ENCODE measurements around the gene PALMD. TPM values are rescaled to one million over a fixed set of nuclear protein-coding genes. Genes with fewer than 3 reads are reported as not detected.

Gene PALMD
- total RNA-seq, 1 experiment from 2014 or later = not detected

- Mint-ChIP-seq H3K27ac (no peak overlapping the region), H3K4me1 (peaks cover 9 to 10% of the 10 kb centered on the region in 2 experiments), H3K27me3 (ENCODE audit: low read depth) (no peaks in the 10 kb centered on the region), H3K36me3 (ENCODE audit: insufficient read depth in 1 of 3, low read depth in 3 of 3) (no peaks in the 10 kb centered on the region), H3K9me3 (no peaks in the 10 kb centered on the region), H3K4me3 (no peak overlapping the region)
- H3K4ac ChIP-seq (ENCODE audit: low read depth, low read length) = no peak overlapping the region
- no peak overlapping the region for H2BK120ac ChIP-seq (ENCODE audit: low read depth, low read length, poor library complexity, severe bottlenecking)
- H4K20me1 ChIP-seq (ENCODE audit: control insufficient read depth, insufficient read depth, insufficient read length) = no peaks in the 10 kb centered on the region
- H3K4me2 ChIP-seq (ENCODE audit: insufficient read depth, insufficient read length, low read length) = no peak overlapping the region
- H4K8ac ChIP-seq (replicated peaks; ENCODE audit: insufficient read length, low read depth, low read length) = no peak overlapping the region
- H2AK5ac ChIP-seq (ENCODE audit: insufficient read length, low read length) = no peak overlapping the region
- no peak overlapping the region for H3K14ac ChIP-seq (ENCODE audit: insufficient read depth, low read length)
- no peak for TF ChIP-seq CTCF (conservative IDR thresholded peaks at IDR 0.05)
- H2BK20ac ChIP-seq (ENCODE audit: low read depth, low read length, poor library complexity, severe bottlenecking) = no peak overlapping the region
- H4K5ac ChIP-seq (ENCODE audit: insufficient read length, low read depth, low read length) = no peak overlapping the region
- H2BK5ac ChIP-seq (ENCODE audit: insufficient read length, low read length) = no peak overlapping the region
- no peaks in the 10 kb centered on the region for H3K4me1 ChIP-seq (ENCODE audit: insufficient read depth, low read length)
- H2AFZ ChIP-seq (ENCODE audit: low read length) = no peak overlapping the region
- H3K9ac ChIP-seq (ENCODE audit: extremely low read depth, insufficient read length, low read length) = no peak overlapping the region
- no peak overlapping the region for H3K56ac ChIP-seq (ENCODE audit: insufficient read length, low read depth, low read length)
- no peak overlapping the region for H3K23ac ChIP-seq (ENCODE audit: insufficient read length, low read depth, low read length)
- H3K27me3 ChIP-seq (ENCODE audit: insufficient read depth, low read length) = no peaks in the 10 kb centered on the region
- no peak overlapping the region for H4K91ac ChIP-seq (ENCODE audit: insufficient read length, low read depth, low read length)
- DNase-seq = no peak
- WGBS (ENCODE audit: extremely low coverage, insufficient read length, low lambda C conversion rate) = no CpG with 5 or more reads among the region's 3 CpGs
- no peaks in the 10 kb centered on the region for H3K9me3 ChIP-seq (ENCODE audit: control insufficient read depth, low read depth, low read length)
- no peaks in the 10 kb centered on the region for H3K79me1 ChIP-seq (ENCODE audit: insufficient read depth, low read depth, low read length, poor library complexity, severe bottlenecking)
- no peaks in the 10 kb centered on the region for H3K79me2 ChIP-seq (ENCODE audit: insufficient read depth, low read length)
- H2BK15ac ChIP-seq (ENCODE audit: low read depth, low read length) = no peak overlapping the region
- no peak overlapping the region for H3T11ph ChIP-seq (ENCODE audit: low read length)
- no peak overlapping the region for H3K27ac ChIP-seq (ENCODE audit: insufficient read length, low read depth, low read length)
- H3K18ac ChIP-seq (ENCODE audit: insufficient read length, low read depth, low read length) = no peak overlapping the region
- no peak overlapping the region for H2BK12ac ChIP-seq (ENCODE audit: insufficient read length, low read depth, low read length)
- no peaks in the 10 kb centered on the region for H3K23me2 ChIP-seq (ENCODE audit: insufficient read length, low read depth, low read length, poor library complexity, severe bottlenecking)
Measured at GRCh38 chr1:99638853-99639252, 7.1 kb upstream of the PALMD start.

Measured in H9 (cell line).